GM12865 (cell line): ENCODE results near the gene B4GALT1.

Experiments
- DNase-seq: peaks from one replicate; pipeline ENCODE4 v3.0.0; 2010; ENCODE audit warnings: low read depth
- H3K4me3 ChIP-seq: 2 replicates; pipeline ENCODE4 v1.5.1; 2011; ENCODE audit warnings: mild to moderate bottlenecking, low read depth, low read length, control low read depth
- CTCF ChIP-seq: IDR thresholded peaks from 2 replicates; pipeline ENCODE4 v1.5.1; 2011; ENCODE audit warnings: low read length, control low read depth, low read depth, inconsistent platforms; ENCODE audit not compliant: insufficient read depth; ENCODE audit errors: missing control alignments

B4GALT1 gene

GRCh38 chr9:33125461-33125860, 41.7 kb downstream of the B4GALT1 start:
- TF ChIP-seq CTCF = no peak
- no peak overlapping the region for H3K4me3 ChIP-seq
- no peak for DNase-seq

GRCh38 chr9:33124751-33125381, 42.3 kb downstream of the B4GALT1 start:
- TF ChIP-seq CTCF = no peak
- no peak overlapping the region for H3K4me3 ChIP-seq
- DNase-seq = no peak

DNA sequence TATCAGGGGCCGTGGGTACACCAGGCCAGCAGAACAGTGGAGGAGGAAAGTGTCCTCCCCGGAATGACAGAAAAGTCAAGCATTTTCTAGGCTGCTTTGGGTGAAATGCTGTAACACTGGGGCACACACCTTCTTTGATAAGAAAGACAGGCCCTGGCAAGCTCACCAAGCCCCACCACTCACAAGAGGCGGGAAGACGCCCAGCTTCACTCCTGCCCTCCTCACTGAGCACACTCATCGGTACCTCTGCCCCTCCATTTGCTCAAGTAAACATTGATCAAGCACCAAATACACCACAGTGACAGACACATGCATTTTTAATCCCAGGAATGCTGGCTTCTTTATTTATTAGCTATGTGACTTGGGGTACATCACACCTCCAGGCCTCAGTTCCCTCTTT, 43.1 kb downstream of the B4GALT1 start:
- TF ChIP-seq CTCF = no peak
- DNase-seq = no peak
- H3K4me3 ChIP-seq = no peak overlapping the region

DNA sequence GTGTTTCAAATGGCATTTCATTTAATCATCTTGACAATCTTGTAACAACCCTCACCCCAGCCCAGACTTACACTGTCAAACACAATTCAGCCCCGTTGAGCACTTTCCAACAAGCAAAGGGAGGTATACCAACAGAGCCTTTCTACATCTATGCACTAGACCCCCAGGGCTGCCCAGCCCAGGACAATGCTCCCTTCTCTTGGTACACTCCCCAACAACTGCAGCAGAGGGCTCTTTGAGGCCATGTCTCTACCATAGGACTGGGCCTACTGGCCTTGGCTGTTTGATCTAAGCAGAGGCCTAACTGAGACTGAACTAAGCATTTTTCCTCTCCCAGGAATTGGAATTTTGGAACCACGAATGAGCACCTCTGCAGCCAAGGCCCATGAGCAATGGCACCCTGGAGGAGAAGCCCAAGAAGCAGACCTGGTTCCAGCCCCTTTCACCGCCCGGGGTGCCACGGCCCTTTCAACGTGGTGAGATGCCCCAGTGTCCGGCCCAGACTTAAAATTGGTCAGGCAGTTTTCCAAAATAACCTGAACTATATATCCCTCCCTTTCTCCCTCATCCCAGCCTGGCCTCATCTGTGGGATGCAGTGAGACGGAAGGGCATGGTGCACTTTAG, 43.6 kb downstream of the B4GALT1 start:
- TF ChIP-seq CTCF = no peak
- no peak overlapping the region for H3K4me3 ChIP-seq
- DNase-seq = no peak

- no peak for DNase-seq
- H3K4me3 ChIP-seq = no peak overlapping the region
- no peak for TF ChIP-seq CTCF
Measured at GRCh38 chr9:33120620-33121019, 46.5 kb downstream of the B4GALT1 start.

DNA sequence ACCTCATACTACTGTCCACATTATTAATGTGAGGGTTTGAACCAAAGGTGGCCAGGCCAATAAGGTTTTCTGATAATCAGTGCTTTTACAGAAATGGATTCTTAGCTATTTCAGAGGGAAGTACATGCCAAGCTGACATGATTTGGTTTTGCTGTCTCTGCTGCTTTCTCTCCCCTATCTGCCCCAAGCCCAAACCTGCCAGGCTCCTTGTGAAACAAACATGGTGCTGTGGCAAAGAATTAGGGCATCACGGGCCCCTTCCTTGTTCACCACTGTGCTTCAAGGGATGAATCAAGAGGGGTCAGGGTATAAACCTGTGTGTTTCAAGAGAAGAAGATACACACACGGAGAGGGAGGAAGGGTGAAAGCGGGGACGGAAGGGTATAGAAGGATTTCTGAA, 49.3 kb downstream of the B4GALT1 start:
- DNase-seq = no peak
- no peak for TF ChIP-seq CTCF
- no peak overlapping the region for H3K4me3 ChIP-seq

- no peak for DNase-seq
- no peak for TF ChIP-seq CTCF
- no peak overlapping the region for H3K4me3 ChIP-seq
Measured at GRCh38 chr9:33117306-33117705, 49.8 kb downstream of the B4GALT1 start.
